GM12878 (cell line): ENCODE measurements around the gene DHDH. TPM values are rescaled to one million over a fixed set of nuclear protein-coding genes. Genes with fewer than 3 reads are reported as not detected.

ENCODE experiments used
- ATAC-seq: fragments of 200-7000 bp; cut with Tn5 transposase; 3 replicates; pipeline ENCODE4 v1.9.1; 2020; ENCODE audit warnings: mild to moderate bottlenecking, moderate library complexity
- BruUV-seq: library from RNA; stranded (reverse); fragments of 400-500 nt; replicated peaks from 2 replicates; lab custom pipeline; 2021; lab: Mats Ljungman, UMichigan
- CTCF ChIA-PET: fragments of 300-600 bp; sonication (Branson Sonifier 250); formaldehyde crosslinking; extraction: SDS; loops from one replicate; lab custom pipeline; 2021; ENCODE audit warnings: inconsistent platforms; lab: Yijun Ruan, JAX
- POLR2A ChIA-PET: fragments of 350-600 bp; formaldehyde crosslinking; extraction: SDS; loops from one replicate; lab custom pipeline; 2021; ENCODE audit warnings: inconsistent platforms; lab: Charles Lee
- RAD21 ChIA-PET: fragments of 300-600 bp; sonication (Branson Sonifier 250); formaldehyde crosslinking; loops from one replicate; lab custom pipeline; 2023; ENCODE audit warnings: antibody characterized with exemption; ENCODE audit not compliant: unreplicated experiment; lab: Charles Lee
- SMC1A ChIA-PET: fragments of 300-600 bp; sonication (Branson Sonifier 250); formaldehyde crosslinking; loops from one replicate; lab custom pipeline; 2023; ENCODE audit not compliant: unreplicated experiment, uncharacterized antibody; lab: Charles Lee
- DNase-seq: peaks from one replicate; pipeline ENCODE4 v3.0.0-alpha.2; 2011; ENCODE audit warnings: low read depth, low spot score
- FAIRE-seq: peaks from 3 replicates; lab custom pipeline; 2011; peaks lifted over from hg19 to GRCh38; lab: Jason Lieb, UNC
- H2AFZ ChIP-seq: 2 replicates; pipeline ENCODE4 v1.6.0; 2011; ENCODE audit warnings: low read depth, low read length, control low read depth; ENCODE audit not compliant: control insufficient read depth
- H3K27ac ChIP-seq: 2 replicates; pipeline ENCODE4 v1.5.1; 2011; ENCODE audit warnings: control low read depth; ENCODE audit not compliant: control insufficient read depth, insufficient read depth
- H3K27me3 ChIP-seq, 2 experiments: replicated peaks in 1 of 2; 2 replicates each; pipeline versions ENCODE4 v1.6.0 to v1.6.1; 2011; ENCODE audit warnings: low read length in 1 of 2; ENCODE audit not compliant: control insufficient read depth in 2 of 2, insufficient read depth in 2 of 2
- H3K36me3 ChIP-seq, 2 experiments: 2 replicates each; pipeline ENCODE4 v1.5.1; 2011; ENCODE audit warnings: low read length in 1 of 2; ENCODE audit not compliant: control insufficient read depth in 2 of 2, insufficient read depth in 2 of 2
- H3K4me1 ChIP-seq: 2 replicates; pipeline ENCODE4 v1.6.1; 2011; ENCODE audit warnings: mild to moderate bottlenecking, low read length, moderate library complexity, mixed read lengths; ENCODE audit not compliant: control insufficient read depth, insufficient read depth
- H3K4me2 ChIP-seq: 2 replicates; pipeline ENCODE4 v1.6.0; 2011; ENCODE audit warnings: control low read depth; ENCODE audit not compliant: control insufficient read depth, insufficient read depth
- H3K4me3 ChIP-seq: fragments of 200-600 bp; sonication (generic); 2 replicates; pipeline ENCODE4 v1.5.1; 2016
- H3K79me2 ChIP-seq: 2 replicates; pipeline ENCODE4 v1.6.0; 2011; ENCODE audit warnings: low read length; ENCODE audit not compliant: control insufficient read depth, insufficient read depth
- H3K9ac ChIP-seq: 2 replicates; pipeline ENCODE4 v1.8.0; 2011; ENCODE audit warnings: low read length, control low read depth, mixed read lengths; ENCODE audit not compliant: control insufficient read depth, insufficient read depth
- H3K9me3 ChIP-seq: replicated peaks from 3 replicates; pipeline ENCODE4 v1.5.1; 2011; ENCODE audit warnings: mild to moderate bottlenecking, low read length; ENCODE audit not compliant: control insufficient read depth, insufficient read depth
- H4K20me1 ChIP-seq: 2 replicates; pipeline ENCODE4 v1.6.0; 2011; ENCODE audit not compliant: control insufficient read depth, insufficient read depth
- ETV6 ChIP-seq, 2 experiments: fragments of 450-650 bp in 1 of 2; IDR thresholded peaks in 1 of 2; conservative IDR thresholded peaks in 1 of 2; 2 replicates each; pipeline ENCODE4 v1.6.1; 2014; ENCODE audit warnings: antibody characterized with exemption in 1 of 2, borderline replicate concordance in 1 of 2, low read depth in 1 of 2, mild to moderate bottlenecking in 1 of 2, moderate library complexity in 1 of 2
- GATAD2B ChIP-seq: fragments of 450-650 bp; conservative IDR thresholded peaks from 2 replicates; pipeline ENCODE4 v1.6.1; 2017; ENCODE audit warnings: low read depth, mild to moderate bottlenecking, moderate library complexity
- IRF4 ChIP-seq: IDR thresholded peaks from 2 replicates; pipeline ENCODE4 v1.6.1; 2011; ENCODE audit warnings: low read depth, low read length
- JUNB ChIP-seq: IDR thresholded peaks from 2 replicates; pipeline ENCODE4 v1.6.1; 2016; ENCODE audit warnings: antibody characterized with exemption, mild to moderate bottlenecking
- MAX ChIP-seq: IDR thresholded peaks from 2 replicates; pipeline ENCODE4 v1.6.1; 2012; ENCODE audit warnings: low read depth, low read length, improper control_type of control experiment
- MLLT1 ChIP-seq: fragments of 450-650 bp; IDR thresholded peaks from 2 replicates; pipeline ENCODE4 v1.6.1; 2016; ENCODE audit warnings: mild to moderate bottlenecking
- MTA2 ChIP-seq: fragments of 450-650 bp; IDR thresholded peaks from 2 replicates; pipeline ENCODE4 v1.6.1; 2016; ENCODE audit warnings: low read depth, mild to moderate bottlenecking, moderate library complexity
- NFIC ChIP-seq: IDR thresholded peaks from 2 replicates; pipeline ENCODE4 v1.6.1; 2012; ENCODE audit warnings: low read depth, mild to moderate bottlenecking, inconsistent platforms, low read length, moderate library complexity
- NR2C2 ChIP-seq: IDR thresholded peaks from 2 replicates; pipeline ENCODE4 v1.6.1; 2011; ENCODE audit warnings: borderline replicate concordance, low read depth; ENCODE audit not compliant: control insufficient read depth, insufficient read length
- PAX8 ChIP-seq: fragments of 450-650 bp; IDR thresholded peaks from 2 replicates; pipeline ENCODE4 v1.6.1; 2017; ENCODE audit warnings: mild to moderate bottlenecking, moderate library complexity
- POU2F2 ChIP-seq: IDR thresholded peaks from 3 replicates; pipeline ENCODE4 v1.6.1; 2011; ENCODE audit warnings: low read depth, mild to moderate bottlenecking, low read length, borderline replicate concordance
- RBBP5 ChIP-seq: fragments of 200-600 bp; sonication (generic); conservative IDR thresholded peaks from 2 replicates; pipeline ENCODE4 v1.6.1; 2016
- RELA ChIP-seq: fragments of 450-650 bp; IDR thresholded peaks from 2 replicates; pipeline ENCODE4 v1.8.0; 2014; ENCODE audit warnings: borderline replicate concordance; ENCODE audit not compliant: partially characterized antibody
- SIN3A ChIP-seq: IDR thresholded peaks from 2 replicates; pipeline ENCODE4 v1.6.1; 2012; ENCODE audit warnings: low read depth, low read length, improper control_type of control experiment
- TARDBP ChIP-seq: IDR thresholded peaks from 2 replicates; pipeline ENCODE4 v1.6.1; 2016; ENCODE audit warnings: borderline replicate concordance
- TCF12 ChIP-seq: IDR thresholded peaks from 2 replicates; pipeline ENCODE4 v1.6.1; 2011; ENCODE audit warnings: low read depth, mild to moderate bottlenecking, low read length
- WRNIP1 ChIP-seq: IDR thresholded peaks from 2 replicates; pipeline ENCODE4 v1.6.1; 2011; ENCODE audit warnings: low read depth, low read length, improper control_type of control experiment, borderline replicate concordance
- ZZZ3 ChIP-seq: IDR thresholded peaks from 2 replicates; pipeline ENCODE4 v1.6.1; 2011; ENCODE audit warnings: low read depth; ENCODE audit not compliant: control insufficient read depth, insufficient read length
- WGBS: methylation state at CpG from one replicate; pipeline ENCODE4 v1.1.6; 2016; ENCODE audit warnings: low lambda C conversion rate; ENCODE audit not compliant: insufficient replicate concordance, insufficient coverage; ENCODE audit errors: missing lambda C conversion rate; 5-methylcytosine and 5-hydroxymethylcytosine counted together
- in situ Hi-C: fragments of 300-500 bp; cut with MboI; formaldehyde crosslinking; loops from 9 replicates; pipeline ENCODE4 v1.14.3; 2018; ENCODE audit warnings: mixed read lengths
- intact Hi-C: fragments of 100-400 bp; cut with micrococcal nuclease; formaldehyde crosslinking; loops from one replicate; pipeline ENCODE4 v1.14.2; 2022; ENCODE audit not compliant: unreplicated experiment
- polyA plus RNA-seq, 11 experiments: library from polyadenylated mRNA; depleted of rRNA in 4 of 11; unstranded in 6 of 11; stranded (reverse) in 5 of 11; fragments of >200 nt; fragmentation: Nextera tagmentation in 4 of 11; fragmentation: Illumina TruSeq in 1 of 11; extraction: Ambion mirVana in 4 of 11; extraction: Trizol in 1 of 11; gene quantifications; 1 replicate in 1 of 11; 2 replicates in 10 of 11; pipeline versions ENCODE4 v1.2.1 to v1.2.3, GENCODE V29; 2011 to 2016; ENCODE audit warnings: inconsistent platforms in 2 of 11, missing spikeins in 2 of 11, low read depth in 1 of 11
- total RNA-seq, 4 experiments: library from RNA; depleted of rRNA in 3 of 4; stranded (reverse); fragments of >200 nt in 3 of 4; fragmentation: Illumina TruSeq in 1 of 4; extraction: Trizol in 1 of 4; gene quantifications; 2 replicates each; pipeline versions ENCODE4 v1.2.1 to v1.2.3, GENCODE V29; 2013 to 2021
- TF ChIP-seq, protein P1 (sequence below): fragments of 450-650 bp; IDR thresholded peaks from 2 replicates; pipeline ENCODE4 v1.6.1; 2016; ENCODE audit warnings: mild to moderate bottlenecking
- TF ChIP-seq, protein P2 (sequence below): fragments of 450-650 bp; IDR thresholded peaks from 2 replicates; pipeline ENCODE4 v1.6.1; 2017; ENCODE audit warnings: mild to moderate bottlenecking

Gene DHDH
- total and polyA plus RNA-seq, 10 of the 15 experiments (the other 5 are each of a cell fraction or from before 2014, with no cell fraction given) = 0.13 to 0.21 (median 0.15) TPM; not detected in 7

DNA sequence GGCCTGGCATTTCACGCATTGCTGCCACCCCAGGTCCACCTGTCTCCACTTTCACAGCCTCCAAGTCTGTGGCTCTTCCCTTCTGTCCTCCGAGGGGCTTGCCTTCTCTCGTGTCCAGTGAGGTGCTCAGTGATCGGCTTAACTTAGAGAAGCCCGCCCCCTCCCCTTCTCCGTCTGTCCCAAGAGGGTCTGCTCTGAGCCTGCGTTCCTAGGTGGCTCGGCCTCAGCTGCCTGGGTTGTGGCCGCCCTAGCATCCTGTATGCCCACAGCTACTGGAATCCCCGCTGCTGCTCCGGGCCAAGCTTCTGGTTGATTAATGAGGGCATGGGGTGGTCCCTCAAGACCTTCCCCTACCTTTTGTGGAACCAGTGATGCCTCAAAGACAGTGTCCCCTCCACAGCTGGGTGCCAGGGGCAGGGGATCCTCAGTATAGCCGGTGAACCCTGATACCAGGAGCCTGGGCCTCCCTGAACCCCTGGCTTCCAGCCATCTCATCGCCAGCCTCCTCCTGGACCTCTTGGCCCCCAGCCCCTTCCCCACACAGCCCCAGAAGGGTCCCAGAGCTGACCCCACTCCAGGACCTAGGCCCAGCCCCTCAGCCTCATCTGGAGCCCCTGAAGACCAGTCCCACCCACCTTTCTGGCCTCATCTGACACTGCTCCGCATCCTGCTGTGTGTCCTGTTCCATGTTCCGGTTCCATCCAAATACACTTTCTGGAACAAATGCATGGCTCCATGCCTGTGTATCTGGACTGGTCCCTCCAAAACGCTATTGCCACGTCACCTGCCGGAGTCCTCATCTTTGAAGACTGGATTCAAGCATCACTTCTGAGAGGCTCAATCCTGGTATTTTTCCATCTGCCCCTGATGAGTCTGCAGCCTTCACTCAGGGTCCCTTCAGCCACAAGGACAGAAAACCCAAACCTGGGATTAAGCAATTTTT is 10.7 kb upstream of the DHDH start:
- Histone ChIP-seq H3K4me1 (peaks cover 6% of the 10 kb centered on the region), H3K9me3 (no peaks in the 10 kb centered on the region)
- 94% methylated on average over 18 of the region's 18 CpGs for WGBS
- intact Hi-C loops = no loop called here
- POLR2A ChIA-PET = interaction anchor here (0.6 to 1.6 kb wide), 2 partner anchors 10 to 43 kb away, joined by 4 read pairs; partner anchors contain the start of gene DHDH
- no peak for FAIRE-seq
- TF ChIP-seq NR2C2 (no peak), MTA2 (no peak), NFIC (no peak), WRNIP1 (no peak), PAX8 (no peak), ZZZ3 (no peak), IRF4 (no peak), MAX (no peak), MLLT1 (no peak), GATAD2B (no peak), ETV6 (conservative IDR thresholded peaks at IDR 0.05 in 1 of 2, IDR thresholded peaks at IDR 0.05 in 1 of 2; ENCODE audit: borderline replicate concordance in 1 of 2, low read depth in 1 of 2) (no peak), POU2F2 (no peak), RELA (no peak), TARDBP (no peak), SIN3A (no peak), TCF12 (no peak), RBBP5 (no peak), JUNB (no peak)
- TF ChIP-seq, protein P1, sequence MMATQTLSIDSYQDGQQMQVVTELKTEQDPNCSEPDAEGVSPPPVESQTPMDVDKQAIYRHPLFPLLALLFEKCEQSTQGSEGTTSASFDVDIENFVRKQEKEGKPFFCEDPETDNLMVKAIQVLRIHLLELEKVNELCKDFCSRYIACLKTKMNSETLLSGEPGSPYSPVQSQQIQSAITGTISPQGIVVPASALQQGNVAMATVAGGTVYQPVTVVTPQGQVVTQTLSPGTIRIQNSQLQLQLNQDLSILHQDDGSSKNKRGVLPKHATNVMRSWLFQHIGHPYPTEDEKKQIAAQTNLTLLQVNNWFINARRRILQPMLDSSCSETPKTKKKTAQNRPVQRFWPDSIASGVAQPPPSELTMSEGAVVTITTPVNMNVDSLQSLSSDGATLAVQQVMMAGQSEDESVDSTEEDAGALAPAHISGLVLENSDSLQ = no peak
- TF ChIP-seq, protein P2, sequence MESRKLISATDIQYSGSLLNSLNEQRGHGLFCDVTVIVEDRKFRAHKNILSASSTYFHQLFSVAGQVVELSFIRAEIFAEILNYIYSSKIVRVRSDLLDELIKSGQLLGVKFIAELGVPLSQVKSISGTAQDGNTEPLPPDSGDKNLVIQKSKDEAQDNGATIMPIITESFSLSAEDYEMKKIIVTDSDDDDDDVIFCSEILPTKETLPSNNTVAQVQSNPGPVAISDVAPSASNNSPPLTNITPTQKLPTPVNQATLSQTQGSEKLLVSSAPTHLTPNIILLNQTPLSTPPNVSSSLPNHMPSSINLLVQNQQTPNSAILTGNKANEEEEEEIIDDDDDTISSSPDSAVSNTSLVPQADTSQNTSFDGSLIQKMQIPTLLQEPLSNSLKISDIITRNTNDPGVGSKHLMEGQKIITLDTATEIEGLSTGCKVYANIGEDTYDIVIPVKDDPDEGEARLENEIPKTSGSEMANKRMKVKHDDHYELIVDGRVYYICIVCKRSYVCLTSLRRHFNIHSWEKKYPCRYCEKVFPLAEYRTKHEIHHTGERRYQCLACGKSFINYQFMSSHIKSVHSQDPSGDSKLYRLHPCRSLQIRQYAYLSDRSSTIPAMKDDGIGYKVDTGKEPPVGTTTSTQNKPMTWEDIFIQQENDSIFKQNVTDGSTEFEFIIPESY = no peak
- TF ChIP-seq, all 136 proteins: peak for 0
- H4K20me1 ChIP-seq = no peaks in the 10 kb centered on the region
- no peak overlapping the region for H3K9ac ChIP-seq
- no peaks in the 10 kb centered on the region for H3K27me3 ChIP-seq
- BruUV-seq = TSS peak; percentile 65
- ChIA-PET RAD21 (no interaction called here), CTCF (no interaction called here), SMC1A (no interaction called here)
- H3K4me3 ChIP-seq = no peak overlapping the region
- no peak overlapping the region for H2AFZ ChIP-seq
- DNase-seq = no peak
- H3K27ac ChIP-seq = no peak overlapping the region
- H3K36me3 ChIP-seq = peaks cover 0 to 1% of the 10 kb centered on the region in 2 experiments; a peak in 3 of 4 replicates
- no peaks in the 10 kb centered on the region for H3K79me2 ChIP-seq
- H3K4me2 ChIP-seq = no peak overlapping the region
- in situ Hi-C loops = no loop called here
- ATAC-seq = no peak
